ENCODE results near the gene RAP1A.
"Not testable (repeated sequence)": the region's sequence is repeated elsewhere in the genome, so short reads cannot be mapped to it uniquely, and the experiment has no call there.

The RAP1A gene

GRCh38 chr1:111632771-111633170 is 13.2 kb downstream of the RAP1A start:
- POLR2A ChIA-PET; DNase-seq (ENCODE audit: extremely low spot score); CTCF ChIA-PET: not testable (repeated sequence)
- peak; percentile 50; the same call in 1 of the 2 replicates for TF ChIP-seq ZNF384 (IDR thresholded peaks at IDR 0.05)

GRCh38 chr1:111633736-111634247 is 14.2 kb downstream of the RAP1A start:
- DNase-seq (ENCODE audit: extremely low spot score): no peak
- POLR2A ChIA-PET: no interaction called here
- TF ChIP-seq SP1 (IDR thresholded peaks at IDR 0.05) (no peak), CTBP1 (IDR thresholded peaks at IDR 0.05; ENCODE audit: borderline replicate concordance) (no peak), ARNT (IDR thresholded peaks at IDR 0.05) (no peak), FOXK2 (IDR thresholded peaks at IDR 0.05) (no peak), SUZ12 (IDR thresholded peaks at IDR 0.05) (no peak), FOXA1 (IDR thresholded peaks at IDR 0.05) (no peak), FOXM1 (IDR thresholded peaks at IDR 0.05; ENCODE audit: borderline replicate concordance) (no peak), L3MBTL2 (conservative IDR thresholded peaks at IDR 0.05) (no peak), ZNF384 (IDR thresholded peaks at IDR 0.05) (no peak), ELF4 (IDR thresholded peaks at IDR 0.05) (no peak), LEF1 (IDR thresholded peaks at IDR 0.05; ENCODE audit: borderline replicate concordance) (no peak), NFRKB (IDR thresholded peaks at IDR 0.05) (no peak)
- CTCF ChIA-PET: no interaction called here

- ChIA-PET POLR2A (no interaction called here), CTCF (no interaction called here)
- TF ChIP-seq NFRKB (IDR thresholded peaks at IDR 0.05): no peak
- peak; percentile 87 for TF ChIP-seq PKNOX1 (IDR thresholded peaks at IDR 0.05)
- DNase-seq (ENCODE audit: extremely low spot score): no peak
These were observed 15.9 kb downstream of the RAP1A start for GRCh38 chr1:111635324-111636009.

- TF ChIP-seq ZNF384 (IDR thresholded peaks at IDR 0.05) (no peak), LEF1 (IDR thresholded peaks at IDR 0.05; ENCODE audit: borderline replicate concordance) (no peak), BHLHE40 (IDR thresholded peaks at IDR 0.05; ENCODE audit: borderline replicate concordance) (no peak), ARNT (IDR thresholded peaks at IDR 0.05) (no peak), FOXA1 (IDR thresholded peaks at IDR 0.05) (no peak), SUZ12 (IDR thresholded peaks at IDR 0.05) (no peak), L3MBTL2 (conservative IDR thresholded peaks at IDR 0.05) (no peak), CTBP1 (IDR thresholded peaks at IDR 0.05; ENCODE audit: borderline replicate concordance) (no peak), PKNOX1 (IDR thresholded peaks at IDR 0.05) (no peak), HDGF (IDR thresholded peaks at IDR 0.05; ENCODE audit: borderline replicate concordance) (no peak), ELF4 (IDR thresholded peaks at IDR 0.05) (no peak), NFRKB (IDR thresholded peaks at IDR 0.05) (no peak), FOXM1 (IDR thresholded peaks at IDR 0.05; ENCODE audit: borderline replicate concordance) (no peak)
- ChIA-PET CTCF (no interaction called here), POLR2A (interaction anchor here (0.8 to 1.9 kb wide), 2 partner anchors 19 to 130 kb away, joined by 3 to 4 read pairs; partner anchors contain the start of gene RAP1A)
- no peak for DNase-seq (ENCODE audit: extremely low spot score)
These were observed 18.7 kb downstream of the RAP1A start for GRCh38 chr1:111638320-111638719.

DNA sequence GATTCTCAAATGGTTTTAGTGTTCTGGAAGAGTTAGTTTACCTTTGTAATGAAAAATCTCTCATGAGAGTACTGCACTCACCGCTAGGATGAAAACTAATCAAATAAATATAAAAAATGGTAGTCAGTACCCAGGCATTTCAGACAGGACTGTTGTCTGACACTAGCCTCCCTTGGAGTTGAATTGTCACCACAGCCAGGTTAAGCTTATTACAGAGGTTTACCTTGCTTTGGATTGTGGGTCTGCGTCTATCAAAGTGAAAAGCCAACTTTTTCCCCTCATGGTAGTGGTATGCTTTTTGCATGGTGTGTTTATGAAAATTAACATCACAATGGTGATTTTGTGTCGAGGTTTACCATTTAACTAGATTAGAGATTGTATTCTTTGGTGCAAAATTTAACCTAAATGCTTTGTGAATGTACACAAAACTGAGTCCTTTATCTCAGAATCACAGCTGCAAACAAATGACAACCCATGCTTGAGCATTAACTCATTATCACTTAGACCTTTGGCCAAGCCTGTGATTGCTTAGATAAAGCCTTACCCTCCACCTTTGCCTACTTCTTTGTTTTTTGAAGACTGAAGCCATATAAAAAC is 20.1 kb downstream of the RAP1A start:
- CTCF ChIA-PET: no interaction called here
- no peak for TF ChIP-seq LEF1 (IDR thresholded peaks at IDR 0.05; ENCODE audit: borderline replicate concordance)
- TF ChIP-seq ELF4 (IDR thresholded peaks at IDR 0.05): no peak
- no peak for TF ChIP-seq BHLHE40 (IDR thresholded peaks at IDR 0.05; ENCODE audit: borderline replicate concordance)
- TF ChIP-seq FOXK2 (IDR thresholded peaks at IDR 0.05): no peak
- no peak for TF ChIP-seq FOXA1 (IDR thresholded peaks at IDR 0.05)
- DNase-seq (ENCODE audit: extremely low spot score): no peak
- POLR2A ChIA-PET: interaction anchor here (1.0 kb wide), 1 partner anchor 20 kb away, joined by 5 read pairs; the partner anchor contains the start of gene RAP1A

DNA sequence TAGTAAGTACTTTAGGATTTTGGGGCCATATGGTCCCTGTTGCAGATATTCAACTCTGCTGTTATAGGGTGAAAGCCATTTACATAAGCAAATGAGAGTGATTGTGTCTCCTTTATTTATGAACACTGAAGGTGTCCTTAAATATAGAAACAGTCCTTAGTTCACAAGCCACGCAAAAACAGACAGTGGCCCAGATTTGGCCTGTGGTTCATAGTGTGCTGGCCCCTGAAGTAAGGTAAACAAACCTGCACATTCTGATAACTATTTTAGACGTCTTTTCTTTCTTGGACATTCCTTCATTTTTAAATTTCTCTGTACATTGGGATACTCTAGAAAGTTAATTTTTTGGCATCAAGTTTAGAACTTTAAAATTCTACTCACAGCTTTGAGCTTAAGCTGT is 23.5 kb downstream of the RAP1A start:
- no peak for DNase-seq (ENCODE audit: extremely low spot score)
- no peak for TF ChIP-seq ELF4 (IDR thresholded peaks at IDR 0.05)
- TF ChIP-seq L3MBTL2 (conservative IDR thresholded peaks at IDR 0.05): no peak
- no peak for TF ChIP-seq ARNT (IDR thresholded peaks at IDR 0.05)
- no peak for TF ChIP-seq TARDBP (IDR thresholded peaks at IDR 0.05)
- TF ChIP-seq NFRKB (IDR thresholded peaks at IDR 0.05): no peak
- TF ChIP-seq FOXA1 (IDR thresholded peaks at IDR 0.05): no peak
- TF ChIP-seq BHLHE40 (IDR thresholded peaks at IDR 0.05; ENCODE audit: borderline replicate concordance): no peak
- TF ChIP-seq CTBP1 (IDR thresholded peaks at IDR 0.05; ENCODE audit: borderline replicate concordance): no peak
- TF ChIP-seq HDGF (IDR thresholded peaks at IDR 0.05; ENCODE audit: borderline replicate concordance): no peak
- no peak for TF ChIP-seq FOXM1 (IDR thresholded peaks at IDR 0.05; ENCODE audit: borderline replicate concordance)
- TF ChIP-seq ZNF384 (IDR thresholded peaks at IDR 0.05): no peak
- no peak for TF ChIP-seq SUZ12 (IDR thresholded peaks at IDR 0.05)
- TF ChIP-seq LEF1 (IDR thresholded peaks at IDR 0.05; ENCODE audit: borderline replicate concordance): no peak
- ChIA-PET POLR2A (no interaction called here), CTCF (interaction anchor here (1.1 kb wide), 1 partner anchor 161 kb away, joined by 4 read pairs; no protein-coding TSS in a partner anchor)

DNA sequence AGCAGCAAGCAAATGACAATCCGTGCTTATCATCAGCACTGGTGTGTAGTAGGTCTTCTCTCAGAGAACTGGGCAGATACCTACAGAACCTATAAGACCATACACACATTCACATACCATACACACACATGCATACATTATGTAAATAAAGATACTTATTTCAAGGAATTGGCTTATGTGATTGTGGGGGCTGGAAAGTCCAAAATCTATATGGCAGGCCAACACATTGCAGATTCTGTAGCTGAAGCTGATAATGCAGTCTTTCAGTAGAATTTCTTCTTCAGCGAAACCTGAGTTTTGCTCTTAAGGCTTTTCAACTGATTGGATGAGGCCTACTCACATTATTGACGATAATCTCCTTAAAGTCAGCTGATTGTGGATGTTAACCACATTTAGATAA is 24.1 kb downstream of the RAP1A start:
- ChIA-PET POLR2A (no interaction called here), CTCF (interaction anchor here (1.1 kb wide), 1 partner anchor 162 kb away, joined by 4 read pairs; no protein-coding TSS in a partner anchor)
- no peak for TF ChIP-seq NFRKB (IDR thresholded peaks at IDR 0.05)
- no peak for TF ChIP-seq CTBP1 (IDR thresholded peaks at IDR 0.05; ENCODE audit: borderline replicate concordance)
- TF ChIP-seq BHLHE40 (IDR thresholded peaks at IDR 0.05; ENCODE audit: borderline replicate concordance): no peak
- no peak for TF ChIP-seq ZNF384 (IDR thresholded peaks at IDR 0.05)
- TF ChIP-seq FOXA1 (IDR thresholded peaks at IDR 0.05): no peak
- TF ChIP-seq ELF4 (IDR thresholded peaks at IDR 0.05): no peak
- TF ChIP-seq FOXK2 (IDR thresholded peaks at IDR 0.05): no peak
- no peak for TF ChIP-seq SUZ12 (IDR thresholded peaks at IDR 0.05)
- no peak for TF ChIP-seq HDGF (IDR thresholded peaks at IDR 0.05; ENCODE audit: borderline replicate concordance)
- no peak for TF ChIP-seq SP1 (IDR thresholded peaks at IDR 0.05)
- TF ChIP-seq LEF1 (IDR thresholded peaks at IDR 0.05; ENCODE audit: borderline replicate concordance): no peak
- no peak for TF ChIP-seq PKNOX1 (IDR thresholded peaks at IDR 0.05)
- no peak for TF ChIP-seq TARDBP (IDR thresholded peaks at IDR 0.05)
- no peak for TF ChIP-seq FOXM1 (IDR thresholded peaks at IDR 0.05; ENCODE audit: borderline replicate concordance)
- TF ChIP-seq ARNT (IDR thresholded peaks at IDR 0.05): no peak
- no peak for TF ChIP-seq L3MBTL2 (conservative IDR thresholded peaks at IDR 0.05)

More for the DNA sequence above, 24.1 kb downstream of the RAP1A start:
- DNase-seq (ENCODE audit: extremely low spot score): no peak

Data from HEK293T (cell line).